Measurements from ENCODE around the gene DEPP1. TPM values are rescaled to one million over a fixed set of nuclear protein-coding genes. Genes with fewer than 3 reads are reported as not detected.

The DEPP1 gene
- total and polyA plus RNA-seq, 2 donors (not counting 1 experiment from before 2014, with no cell fraction given): not detected

DNA sequence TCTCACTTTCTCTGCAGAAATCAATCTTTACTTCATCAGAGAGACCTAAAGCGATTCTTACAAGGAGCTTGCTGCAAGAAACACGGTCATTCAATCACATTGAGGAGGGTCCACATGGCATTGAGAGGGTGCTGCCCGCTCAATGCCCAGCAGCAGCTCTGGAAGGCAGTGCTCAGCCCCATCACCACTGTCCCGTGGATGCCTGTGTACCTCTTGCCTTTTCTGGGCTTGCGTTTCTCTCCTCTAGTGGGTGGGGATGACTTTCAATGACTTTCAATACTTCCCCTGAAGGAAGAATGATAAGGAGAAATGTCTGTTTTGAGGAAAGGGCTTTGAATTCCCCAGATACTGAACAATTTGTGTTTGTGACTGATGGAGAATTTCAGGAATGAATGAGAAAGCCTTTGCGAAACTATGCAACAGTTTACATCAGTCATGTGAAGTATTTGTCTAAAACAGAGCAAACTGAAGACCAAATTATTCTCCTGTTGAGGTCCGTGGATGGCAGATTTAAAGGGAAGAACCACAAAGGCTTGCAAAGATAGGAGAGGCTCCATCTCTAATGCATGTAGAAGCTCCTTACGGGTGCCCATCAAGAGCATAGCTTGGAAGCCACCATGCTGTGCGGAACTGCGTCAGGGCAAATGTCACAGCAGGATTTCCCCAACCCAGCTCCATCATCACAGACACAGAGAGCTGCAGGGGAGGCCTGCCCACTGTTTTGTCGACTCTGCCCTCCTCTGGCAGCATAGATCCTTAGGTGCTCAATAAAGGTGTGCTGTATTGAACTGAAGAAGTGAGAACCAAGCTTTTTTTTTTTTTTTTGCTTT lies 15.5 kb upstream of the DEPP1 start:
- intact Hi-C loops (cut with micrococcal nuclease): no loop called here
- Mint-ChIP-seq H3K27me3 (peaks cover 4% of the 10 kb centered on the region), H3K4me3 (no peak overlapping the region), H3K27ac (no peak overlapping the region), H3K9me3 (ENCODE audit: insufficient read depth) (no peaks in the 10 kb centered on the region), H3K4me1 (no peaks in the 10 kb centered on the region)
- DNase-seq (no peak), ATAC-seq (ENCODE audit: low read depth) (no peak)
- Histone ChIP-seq H3K27ac (ENCODE audit: low read length in 2 of 2) (no peak overlapping the region), H3K4me1 (ENCODE audit: control insufficient read depth in 2 of 2, insufficient read depth in 2 of 2, low read length in 2 of 2) (peaks cover 0 to 5% of the 10 kb centered on the region in 2 donors), H3K36me3 (replicated peaks in 1 of 2; ENCODE audit: control extremely low read depth in 1 of 2, control insufficient read depth in 1 of 2, extremely low read depth in 1 of 2, insufficient read depth in 2 of 2, low read length in 1 of 2) (no peaks in the 10 kb centered on the region), H2AFZ (ENCODE audit: insufficient read depth, low read depth, low read length, poor library complexity, severe bottlenecking) (no peak overlapping the region), H3K9ac (ENCODE audit: low read length) (no peak overlapping the region), H4K20me1 (ENCODE audit: control insufficient read depth, insufficient read depth, low read length, poor library complexity, severe bottlenecking) (no peaks in the 10 kb centered on the region), H3K79me2 (ENCODE audit: control insufficient read depth, insufficient read depth, low read length) (no peaks in the 10 kb centered on the region), H3K4me3 (ENCODE audit: control extremely low read depth in 1 of 5, extremely low read depth in 1 of 5, insufficient read depth in 1 of 5, low read depth in 2 of 5, low read length in 4 of 5) (no peak overlapping the region), H3K9me3 (ENCODE audit: control extremely low read depth in 1 of 3, control insufficient read depth in 2 of 3, insufficient read depth in 1 of 3, low read length in 2 of 3) (no peaks in the 10 kb centered on the region), H3K27me3 (replicated peaks in 1 of 4; ENCODE audit: control extremely low read depth in 1 of 4, control insufficient read depth in 3 of 4, insufficient read depth in 4 of 4, low read length in 3 of 4) (no peaks in the 10 kb centered on the region), H3K4me2 (replicated peaks; ENCODE audit: low read depth, low read length, poor library complexity, severe bottlenecking) (no peak overlapping the region)
- ChIA-PET POLR2A (no interaction called here), CTCF (interaction anchor here (1.5 kb wide), 1 partner anchor 15 kb away, joined by 3 read pairs; no protein-coding TSS in a partner anchor)
- no peak for TF ChIP-seq CTCF (IDR thresholded peaks at IDR 0.05)
- no peak for TF ChIP-seq EZH2 (IDR thresholded peaks at IDR 0.05; ENCODE audit: borderline replicate concordance, insufficient read depth, low read depth, low read length, poor library complexity, severe bottlenecking)
- WGBS (ENCODE audit: insufficient coverage): 97% methylated on average over 5 of the region's 11 CpGs

GRCh38 chr10:44993226-44993921 lies 14.8 kb upstream of the DEPP1 start:
- ChIA-PET POLR2A (no interaction called here), CTCF (no interaction called here)
- Histone ChIP-seq H3K27me3 (replicated peaks in 1 of 4; ENCODE audit: control extremely low read depth in 1 of 4, control insufficient read depth in 3 of 4, insufficient read depth in 4 of 4, low read length in 3 of 4) (no peaks in the 10 kb centered on the region), H3K9me3 (ENCODE audit: control extremely low read depth in 1 of 3, control insufficient read depth in 2 of 3, insufficient read depth in 1 of 3, low read length in 2 of 3) (no peaks in the 10 kb centered on the region), H3K4me1 (ENCODE audit: control insufficient read depth in 2 of 2, insufficient read depth in 2 of 2, low read length in 2 of 2) (peaks cover 0 to 5% of the 10 kb centered on the region in 2 donors), H2AFZ (ENCODE audit: insufficient read depth, low read depth, low read length, poor library complexity, severe bottlenecking) (no peak overlapping the region), H3K4me3 (ENCODE audit: control extremely low read depth in 1 of 5, extremely low read depth in 1 of 5, insufficient read depth in 1 of 5, low read depth in 2 of 5, low read length in 4 of 5) (no peak overlapping the region), H4K20me1 (ENCODE audit: control insufficient read depth, insufficient read depth, low read length, poor library complexity, severe bottlenecking) (no peaks in the 10 kb centered on the region), H3K27ac (ENCODE audit: low read length in 2 of 2) (no peak overlapping the region), H3K36me3 (replicated peaks in 1 of 2; ENCODE audit: control extremely low read depth in 1 of 2, control insufficient read depth in 1 of 2, extremely low read depth in 1 of 2, insufficient read depth in 2 of 2, low read length in 1 of 2) (no peaks in the 10 kb centered on the region), H3K9ac (ENCODE audit: low read length) (no peak overlapping the region), H3K4me2 (replicated peaks; ENCODE audit: low read depth, low read length, poor library complexity, severe bottlenecking) (no peak overlapping the region), H3K79me2 (ENCODE audit: control insufficient read depth, insufficient read depth, low read length) (no peaks in the 10 kb centered on the region)
- ATAC-seq (ENCODE audit: low read depth): no peak
- H3K9me3 Mint-ChIP-seq (ENCODE audit: insufficient read depth): no peaks in the 10 kb centered on the region
- H3K4me3 Mint-ChIP-seq: no peak overlapping the region
- DNase-seq: no peak
- 95% methylated on average over 14 of the region's 14 CpGs for WGBS (ENCODE audit: insufficient coverage)
- no peaks in the 10 kb centered on the region for H3K4me1 Mint-ChIP-seq
- intact Hi-C loops (cut with micrococcal nuclease): no loop called here
- TF ChIP-seq EZH2 (IDR thresholded peaks at IDR 0.05; ENCODE audit: borderline replicate concordance, insufficient read depth, low read depth, low read length, poor library complexity, severe bottlenecking) (no peak), CTCF (IDR thresholded peaks at IDR 0.05) (no peak)
- H3K27me3 Mint-ChIP-seq: peaks cover 8% of the 10 kb centered on the region
- H3K27ac Mint-ChIP-seq: no peak overlapping the region
